H9 (cell line): ENCODE results near the gene NEK7. TPM values are rescaled to one million over a fixed set of nuclear protein-coding genes. Genes with fewer than 3 reads are reported as not detected.

Source experiments
- DNase-seq: peaks from one replicate; pipeline ENCODE4 v3.0.0-alpha.2; 2017
- H2AFZ ChIP-seq: one replicate; pipeline ENCODE4 v1.6.1; 2013; ENCODE audit warnings: mild to moderate bottlenecking, low read length, control low read depth, moderate library complexity
- H2AK5ac ChIP-seq: 2 replicates; pipeline ENCODE4 v1.6.1; 2013; ENCODE audit warnings: low read length, control low read depth, mixed read lengths; ENCODE audit not compliant: insufficient read length
- H2BK120ac ChIP-seq: one replicate; pipeline ENCODE4 v1.6.1; 2013; ENCODE audit warnings: low read depth, mild to moderate bottlenecking, low read length, control low read depth, inconsistent platforms; ENCODE audit not compliant: poor library complexity, severe bottlenecking
- H2BK12ac ChIP-seq: 2 replicates; pipeline ENCODE4 v1.6.1; 2013; ENCODE audit warnings: low read length, control low read depth, mixed read lengths, low read depth; ENCODE audit not compliant: insufficient read length
- H2BK15ac ChIP-seq: 2 replicates; pipeline ENCODE4 v1.6.1; 2013; ENCODE audit warnings: low read depth, low read length, control low read depth
- H2BK20ac ChIP-seq: one replicate; pipeline ENCODE4 v1.6.1; 2013; ENCODE audit warnings: low read depth, mild to moderate bottlenecking, low read length, control low read depth, inconsistent platforms; ENCODE audit not compliant: poor library complexity, severe bottlenecking
- H2BK5ac ChIP-seq: 2 replicates; pipeline ENCODE4 v1.6.1; 2013; ENCODE audit warnings: low read length, control low read depth, mixed read lengths; ENCODE audit not compliant: insufficient read length
- H3K14ac ChIP-seq: 2 replicates; pipeline ENCODE4 v1.6.1; 2013; ENCODE audit warnings: low read length, control low read depth; ENCODE audit not compliant: insufficient read depth
- H3K18ac ChIP-seq: 2 replicates; pipeline ENCODE4 v1.6.1; 2013; ENCODE audit warnings: low read depth, mild to moderate bottlenecking, mixed read lengths, low read length, control low read depth; ENCODE audit not compliant: insufficient read length
- H3K23ac ChIP-seq: 2 replicates; pipeline ENCODE4 v1.6.1; 2013; ENCODE audit warnings: low read length, control low read depth, mixed read lengths, low read depth; ENCODE audit not compliant: insufficient read length
- H3K23me2 ChIP-seq: 2 replicates; pipeline ENCODE4 v1.6.1; 2013; ENCODE audit warnings: low read depth, mild to moderate bottlenecking, mixed read lengths, low read length, control low read depth; ENCODE audit not compliant: insufficient read length, poor library complexity, severe bottlenecking
- H3K27ac ChIP-seq: 2 replicates; pipeline ENCODE4 v1.5.1; 2013; ENCODE audit warnings: low read length, control low read depth, mixed read lengths, low read depth; ENCODE audit not compliant: insufficient read length
- H3K27me3 ChIP-seq: 2 replicates; pipeline ENCODE4 v1.6.1; 2013; ENCODE audit warnings: low read length, control low read depth, inconsistent platforms; ENCODE audit not compliant: insufficient read depth
- H3K4ac ChIP-seq: 2 replicates; pipeline ENCODE4 v1.6.1; 2013; ENCODE audit warnings: low read depth, mild to moderate bottlenecking, control low read depth, inconsistent platforms, low read length, moderate library complexity
- H3K4me1 ChIP-seq: 2 replicates; pipeline ENCODE4 v1.6.1; 2013; ENCODE audit warnings: low read length, control low read depth, inconsistent platforms; ENCODE audit not compliant: insufficient read depth
- H3K4me2 ChIP-seq: 2 replicates; pipeline ENCODE4 v1.6.1; 2013; ENCODE audit warnings: low read length, control low read depth, mixed read lengths; ENCODE audit not compliant: insufficient read length, insufficient read depth
- H3K56ac ChIP-seq: 2 replicates; pipeline ENCODE4 v1.6.1; 2013; ENCODE audit warnings: low read depth, mild to moderate bottlenecking, mixed read lengths, low read length, control low read depth; ENCODE audit not compliant: insufficient read length
- H3K79me1 ChIP-seq: 2 replicates; pipeline ENCODE4 v1.6.1; 2013; ENCODE audit warnings: low read depth, mild to moderate bottlenecking, moderate library complexity, low read length, control low read depth, inconsistent platforms; ENCODE audit not compliant: insufficient read depth, poor library complexity, severe bottlenecking
- H3K79me2 ChIP-seq: 2 replicates; pipeline ENCODE4 v1.6.1; 2013; ENCODE audit warnings: low read length, control low read depth, inconsistent platforms; ENCODE audit not compliant: insufficient read depth
- H3K9ac ChIP-seq: 2 replicates; pipeline ENCODE4 v1.6.1; 2013; ENCODE audit warnings: low read length, control low read depth, mixed read lengths; ENCODE audit not compliant: insufficient read length; ENCODE audit errors: extremely low read depth
- H3K9me3 ChIP-seq: one replicate; pipeline ENCODE4 v1.6.1; 2013; ENCODE audit warnings: low read depth, low read length, inconsistent platforms; ENCODE audit not compliant: control insufficient read depth
- H3T11ph ChIP-seq: one replicate; pipeline ENCODE4 v1.6.1; 2013; ENCODE audit warnings: mild to moderate bottlenecking, low read length, control low read depth, inconsistent platforms
- H4K20me1 ChIP-seq: one replicate; pipeline ENCODE4 v1.6.1; 2013; ENCODE audit not compliant: control insufficient read depth, insufficient read length, insufficient read depth
- H4K5ac ChIP-seq: 2 replicates; pipeline ENCODE4 v1.6.1; 2013; ENCODE audit warnings: low read depth, mild to moderate bottlenecking, mixed read lengths, low read length, control low read depth; ENCODE audit not compliant: insufficient read length
- H4K8ac ChIP-seq: replicated peaks from 2 replicates; pipeline ENCODE4 v1.6.1; 2013; ENCODE audit warnings: low read length, control low read depth, mixed read lengths, low read depth; ENCODE audit not compliant: insufficient read length
- H4K91ac ChIP-seq: 2 replicates; pipeline ENCODE4 v1.6.1; 2013; ENCODE audit warnings: low read depth, mild to moderate bottlenecking, moderate library complexity, mixed read lengths, low read length, control low read depth; ENCODE audit not compliant: insufficient read length
- H3K27ac Mint-ChIP-seq, 3 experiments: 2 replicates in 2 of 3; 3 replicates in 1 of 3; pipeline ENCODE4 v1.8.0; 2020 to 2021; ENCODE audit warnings: mixed read lengths in 3 of 3, mild to moderate bottlenecking in 1 of 3, moderate library complexity in 1 of 3
- H3K27me3 Mint-ChIP-seq: 2 replicates; pipeline ENCODE4 v1.8.0; 2021; ENCODE audit warnings: low read depth, mild to moderate bottlenecking, moderate library complexity, mixed read lengths
- H3K36me3 Mint-ChIP-seq, 3 experiments: 2 replicates in 2 of 3; 3 replicates in 1 of 3; pipeline ENCODE4 v1.8.0; 2020 to 2021; ENCODE audit warnings: low read depth in 3 of 3, mixed read lengths in 3 of 3; ENCODE audit not compliant: insufficient read depth in 1 of 3
- H3K4me1 Mint-ChIP-seq, 2 experiments: 2 replicates each; pipeline ENCODE4 v1.8.0; 2020; ENCODE audit warnings: mixed read lengths in 2 of 2
- H3K4me3 Mint-ChIP-seq, 2 experiments: 2 replicates in 1 of 2; 3 replicates in 1 of 2; pipeline ENCODE4 v1.8.0; 2020 to 2021; ENCODE audit warnings: mild to moderate bottlenecking in 2 of 2, mixed read lengths in 2 of 2, moderate library complexity in 1 of 2
- H3K9me3 Mint-ChIP-seq, 2 experiments: 2 replicates in 1 of 2; 3 replicates in 1 of 2; pipeline ENCODE4 v1.8.0; 2020; ENCODE audit warnings: mild to moderate bottlenecking in 2 of 2, mixed read lengths in 2 of 2, moderate library complexity in 1 of 2
- WGBS: extraction: QIAGEN DNeasy Blood & Tissue Kit; methylation state at CpG from one replicate; pipeline ENCODE4 v1.1.7; 2013; ENCODE audit warnings: missing lambda C conversion rate, low lambda C conversion rate, mixed read lengths; ENCODE audit not compliant: insufficient read length; ENCODE audit errors: extremely low coverage; 5-methylcytosine and 5-hydroxymethylcytosine counted together
- total RNA-seq: library from RNA; stranded (reverse); gene quantifications from 2 replicates; pipeline ENCODE4 v1.2.1, GENCODE V29; 2021
- TF ChIP-seq, protein P1 (sequence below): fragments of 200-600 bp; sonication (generic); conservative IDR thresholded peaks from 3 replicates; pipeline ENCODE4 v1.8.0; 2021; ENCODE audit warnings: antibody characterized with exemption, mild to moderate bottlenecking

Gene NEK7
- total RNA-seq, 1 experiment from 2014 or later, result 9.6 TPM

- no peak overlapping the region for H2BK12ac ChIP-seq
- no peak overlapping the region for H2BK20ac ChIP-seq
- H3K18ac ChIP-seq, result no peak overlapping the region
- Mint-ChIP-seq H3K27me3 (no peaks in the 10 kb centered on the region), H3K4me1 (peaks cover 0 to 3% of the 10 kb centered on the region in 2 experiments; a peak in 3 of 4 replicates), H3K4me3 (no peak overlapping the region), H3K9me3 (no peaks in the 10 kb centered on the region), H3K36me3 (no peaks in the 10 kb centered on the region), H3K27ac (no peak overlapping the region)
- H2BK120ac ChIP-seq, result no peak overlapping the region
- H3K27ac ChIP-seq, result no peak overlapping the region
- H3T11ph ChIP-seq, result no peak overlapping the region
- no peak overlapping the region for H3K4ac ChIP-seq
- no peaks in the 10 kb centered on the region for H3K27me3 ChIP-seq
- no peak overlapping the region for H3K23ac ChIP-seq
- H3K23me2 ChIP-seq, result no peaks in the 10 kb centered on the region
- no peak overlapping the region for H2AFZ ChIP-seq
- H3K14ac ChIP-seq, result no peak overlapping the region
- H3K79me1 ChIP-seq, result no peaks in the 10 kb centered on the region
- no peak overlapping the region for H2BK15ac ChIP-seq
- no peak overlapping the region for H3K56ac ChIP-seq
- no peaks in the 10 kb centered on the region for H3K79me2 ChIP-seq
- H4K91ac ChIP-seq, result no peak overlapping the region
- H2BK5ac ChIP-seq, result no peak overlapping the region
- no peak overlapping the region for H2AK5ac ChIP-seq
- H4K8ac ChIP-seq, result no peak overlapping the region
- H3K4me1 ChIP-seq, result no peaks in the 10 kb centered on the region
- H3K9ac ChIP-seq, result no peak overlapping the region
- TF ChIP-seq, protein P1, sequence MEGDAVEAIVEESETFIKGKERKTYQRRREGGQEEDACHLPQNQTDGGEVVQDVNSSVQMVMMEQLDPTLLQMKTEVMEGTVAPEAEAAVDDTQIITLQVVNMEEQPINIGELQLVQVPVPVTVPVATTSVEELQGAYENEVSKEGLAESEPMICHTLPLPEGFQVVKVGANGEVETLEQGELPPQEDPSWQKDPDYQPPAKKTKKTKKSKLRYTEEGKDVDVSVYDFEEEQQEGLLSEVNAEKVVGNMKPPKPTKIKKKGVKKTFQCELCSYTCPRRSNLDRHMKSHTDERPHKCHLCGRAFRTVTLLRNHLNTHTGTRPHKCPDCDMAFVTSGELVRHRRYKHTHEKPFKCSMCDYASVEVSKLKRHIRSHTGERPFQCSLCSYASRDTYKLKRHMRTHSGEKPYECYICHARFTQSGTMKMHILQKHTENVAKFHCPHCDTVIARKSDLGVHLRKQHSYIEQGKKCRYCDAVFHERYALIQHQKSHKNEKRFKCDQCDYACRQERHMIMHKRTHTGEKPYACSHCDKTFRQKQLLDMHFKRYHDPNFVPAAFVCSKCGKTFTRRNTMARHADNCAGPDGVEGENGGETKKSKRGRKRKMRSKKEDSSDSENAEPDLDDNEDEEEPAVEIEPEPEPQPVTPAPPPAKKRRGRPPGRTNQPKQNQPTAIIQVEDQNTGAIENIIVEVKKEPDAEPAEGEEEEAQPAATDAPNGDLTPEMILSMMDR, result no peak
- WGBS, result no CpG with 5 or more reads among the region's 4 CpGs
- no peak overlapping the region for H4K5ac ChIP-seq
- no peak for DNase-seq
- H3K4me2 ChIP-seq, result no peak overlapping the region
- no peaks in the 10 kb centered on the region for H3K9me3 ChIP-seq
- H4K20me1 ChIP-seq, result no peaks in the 10 kb centered on the region
Measured at GRCh38 chr1:198326915-198327314, 170.1 kb downstream of the NEK7 start.
